GM18502 (cell line): ENCODE results near the gene GBP2.
"Not testable (repeated sequence)": the region's sequence is repeated elsewhere in the genome, so short reads cannot be mapped to it uniquely, and the experiment has no call there.

ENCODE experiments used
- ATAC-seq: cut with Tn5 transposase; IDR thresholded peaks from one replicate; pipeline ENCODE4 v1.9.1; 2021; ENCODE audit warnings: mild to moderate bottlenecking; ENCODE audit not compliant: unreplicated experiment, poor library complexity

The GBP2 gene

GRCh38 chr1:89128003-89128458 is 2.1 kb upstream of the GBP2 start:
- ATAC-seq: not testable (repeated sequence)

GRCh38 chr1:89126602-89127565 is 970 bp upstream of the GBP2 start:
- ATAC-seq: peak; percentile 17

DNA sequence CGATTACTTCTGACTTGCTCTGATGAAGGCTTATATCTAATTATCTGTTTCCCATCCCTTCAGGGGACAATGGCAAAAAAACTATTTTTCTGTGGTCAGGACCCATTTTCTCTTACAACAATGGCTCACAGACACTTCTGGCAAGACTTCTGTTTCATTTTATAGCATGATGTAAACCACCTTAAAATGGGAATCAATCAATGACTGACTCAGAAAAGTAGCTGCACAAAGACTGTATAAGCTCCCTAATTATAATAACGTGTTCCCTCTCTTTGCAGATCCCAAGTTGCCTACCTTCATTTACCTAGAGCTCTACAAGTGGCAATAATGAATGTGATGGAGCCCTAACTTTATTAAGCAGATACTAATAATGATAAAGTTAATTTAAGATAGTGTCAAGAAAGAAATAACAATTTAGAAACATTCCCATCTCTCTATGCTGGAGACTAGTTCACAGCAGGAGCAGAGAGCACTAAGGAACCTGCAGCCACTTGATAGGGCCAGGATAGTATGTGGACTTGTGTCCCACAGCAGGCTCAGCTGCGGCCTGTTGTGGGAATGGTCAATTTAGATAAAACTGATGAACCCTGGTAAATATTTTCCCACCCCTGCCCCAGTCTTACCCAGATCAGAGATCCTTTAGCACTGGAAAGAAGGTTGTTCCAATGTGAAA is 538 bp downstream of the GBP2 start:
- peak; percentile 39 for ATAC-seq

- no peak for ATAC-seq
Observed at GRCh38 chr1:89121641-89122040, 4.3 kb downstream of the GBP2 start.

DNA sequence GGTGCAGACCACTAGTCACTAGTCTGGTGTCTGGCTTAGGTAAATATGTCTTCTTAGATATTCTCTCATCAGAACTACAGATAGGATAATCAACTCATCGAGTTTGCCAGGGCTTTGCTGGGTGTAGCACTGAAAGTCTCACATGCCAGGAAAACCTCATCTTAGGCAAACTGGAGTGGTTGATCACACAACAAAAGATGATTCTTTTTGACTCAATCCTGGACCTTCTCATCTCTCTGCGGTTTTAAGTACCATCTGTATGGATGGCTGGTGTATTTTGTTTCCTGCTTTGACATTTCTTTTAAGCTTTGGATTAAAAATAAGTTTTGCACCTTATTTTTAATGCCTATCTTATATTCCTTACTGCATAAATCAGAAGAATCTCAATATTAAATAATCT is 11.3 kb downstream of the GBP2 start:
- ATAC-seq: no peak

- no peak for ATAC-seq
Observed at GRCh38 chr1:89112871-89113613, 12.9 kb downstream of the GBP2 start.

DNA sequence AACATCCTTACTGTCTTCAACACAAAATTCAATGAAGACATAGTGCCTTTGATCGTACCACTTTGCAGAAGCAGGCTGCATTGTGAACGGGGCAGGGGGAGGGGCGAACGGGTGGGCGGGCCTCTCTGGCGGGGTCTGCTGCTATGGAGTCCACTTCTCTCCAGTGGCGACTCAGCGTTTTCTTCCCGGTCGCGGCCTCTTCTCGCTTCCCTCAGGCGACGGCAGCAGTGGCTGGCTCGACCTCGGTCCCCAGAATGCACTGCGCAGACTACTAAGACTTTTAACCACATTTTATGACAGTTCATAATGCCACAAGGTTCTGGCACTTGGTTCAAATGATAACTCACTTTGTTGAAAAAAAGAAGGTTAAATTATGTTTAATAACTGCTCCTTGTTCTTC is 21.2 kb downstream of the GBP2 start:
- no peak for ATAC-seq

GRCh38 chr1:89104147-89104546 is 21.8 kb downstream of the GBP2 start:
- ATAC-seq: no peak

GRCh38 chr1:89102021-89102420 is 23.9 kb downstream of the GBP2 start:
- no peak for ATAC-seq

- ATAC-seq: no peak
Observed at GRCh38 chr1:89100412-89100811, 25.5 kb downstream of the GBP2 start.

- ATAC-seq: no peak
Observed at GRCh38 chr1:89098857-89099256, 27.1 kb downstream of the GBP2 start.

- ATAC-seq: no peak
Observed at GRCh38 chr1:89095737-89096136, 30.2 kb downstream of the GBP2 start.

GRCh38 chr1:89089962-89090361 is 36.0 kb downstream of the GBP2 start:
- no peak for ATAC-seq

DNA sequence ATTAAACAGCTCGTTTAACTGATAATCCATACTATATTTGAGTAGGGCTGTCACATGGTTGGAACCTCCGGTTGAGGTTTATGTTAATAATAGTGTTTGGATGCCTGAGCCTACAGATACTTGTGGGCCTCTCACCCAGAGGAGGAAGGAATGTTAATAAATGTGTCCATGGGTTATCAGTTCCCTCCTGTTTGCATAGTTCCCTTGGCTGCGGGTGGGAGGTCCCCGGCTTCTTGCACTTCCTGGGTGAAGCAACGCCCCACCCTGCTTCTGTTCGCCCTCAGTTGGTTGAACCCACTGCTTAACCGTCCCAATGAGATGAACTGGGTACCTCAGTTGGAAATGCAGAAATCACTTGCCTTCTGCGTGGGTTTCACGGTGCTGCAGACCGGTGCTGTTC is 37.3 kb downstream of the GBP2 start:
- ATAC-seq: no peak

GRCh38 chr1:89087241-89087640 is 38.7 kb downstream of the GBP2 start:
- ATAC-seq: no peak

GRCh38 chr1:89085781-89086180 is 40.1 kb downstream of the GBP2 start:
- ATAC-seq: no peak

DNA sequence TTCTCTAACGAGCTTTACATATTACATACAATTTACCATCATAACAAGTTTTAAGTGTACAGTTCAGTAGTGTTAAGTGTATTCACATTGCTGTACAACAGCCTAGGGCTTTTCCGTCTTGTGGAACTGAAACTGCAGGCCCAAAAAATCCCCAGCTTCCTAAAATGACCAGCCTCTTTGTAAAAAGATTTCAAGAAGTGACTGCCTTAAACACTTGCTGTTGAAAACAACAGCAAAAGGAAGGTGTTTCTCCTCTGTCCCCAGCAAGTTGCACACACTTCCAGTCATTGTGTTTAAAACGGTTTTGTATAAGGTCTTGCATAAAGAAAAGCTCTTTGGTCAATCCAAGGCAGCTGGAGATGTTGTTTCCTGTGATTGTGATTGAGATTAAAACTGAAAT is 44.9 kb downstream of the GBP2 start:
- ATAC-seq: no peak

DNA sequence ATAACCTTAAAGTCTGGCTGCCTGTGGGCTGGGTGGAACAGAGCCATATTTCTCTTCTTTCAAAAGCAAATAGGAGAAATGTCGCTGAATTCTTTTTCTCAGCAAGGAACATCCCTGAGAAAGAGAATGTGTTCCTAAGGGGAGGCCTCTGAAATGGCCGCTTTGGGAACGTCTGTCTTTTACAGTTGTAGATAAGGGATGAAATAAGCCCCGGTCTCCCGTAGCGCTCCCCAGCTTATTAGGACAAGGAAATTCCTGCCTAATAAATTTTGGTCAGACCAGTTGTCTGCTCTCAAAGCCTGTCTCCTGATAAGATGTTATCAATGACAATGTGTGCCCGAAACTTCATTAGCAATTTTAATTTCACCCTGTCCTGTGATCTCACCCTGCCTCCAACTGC is 45.8 kb downstream of the GBP2 start:
- not testable (repeated sequence) for ATAC-seq

DNA sequence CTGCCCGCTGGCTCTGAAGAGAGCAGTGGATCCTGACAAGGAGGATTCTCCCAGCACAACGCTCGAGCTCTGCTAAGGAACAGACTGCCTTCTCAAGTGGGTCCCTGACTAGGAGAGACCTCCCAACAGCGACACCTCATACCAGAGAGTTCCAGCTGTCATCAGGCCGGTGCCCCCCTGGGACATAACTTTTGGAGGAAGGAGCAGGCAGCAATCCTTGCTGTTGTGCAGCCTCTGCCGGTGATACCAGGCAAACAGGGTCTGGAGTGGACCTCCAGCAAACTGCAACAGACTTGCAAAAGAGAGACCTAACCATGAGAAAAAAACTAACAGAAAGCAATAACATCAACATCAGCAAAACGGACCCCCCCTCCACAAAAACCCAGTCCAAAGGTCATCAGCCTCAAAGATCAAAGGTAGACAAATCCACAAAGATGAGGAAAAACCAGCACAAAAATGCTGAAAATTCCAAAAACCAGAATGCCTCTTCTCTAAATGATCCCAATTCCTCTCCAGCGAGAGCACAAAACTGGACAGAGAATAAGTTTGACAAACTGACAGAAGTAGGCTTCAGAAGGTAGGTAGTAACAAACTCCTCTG is 53.3 kb downstream of the GBP2 start:
- not testable (repeated sequence) for ATAC-seq

- ATAC-seq: no peak
Observed at GRCh38 chr1:89070509-89070908, 55.4 kb downstream of the GBP2 start.
